Activated T-cell treated with anti-CD3 and anti-CD28 coated beads, Interleukin-2, amount 50 U/mL, for 24 hours (primary cell): ENCODE data around the gene CADM2.
"Not testable (repeated sequence)": the region's sequence is repeated elsewhere in the genome, so short reads cannot be mapped to it uniquely, and the experiment has no call there.

Experiments
- DNase-seq: peaks from one replicate; pipeline ENCODE4 v3.0.0-alpha.2; 2020
- H3K27ac Mint-ChIP-seq: 2 replicates; pipeline ENCODE4 v1.8.0; 2020; ENCODE audit warnings: mild to moderate bottlenecking, mixed read lengths
- H3K27me3 Mint-ChIP-seq: 2 replicates; pipeline ENCODE4 v1.8.0; 2020; ENCODE audit warnings: mixed read lengths
- H3K36me3 Mint-ChIP-seq: 2 replicates; pipeline ENCODE4 v1.8.0; 2020; ENCODE audit warnings: low read depth, mixed read lengths
- H3K4me1 Mint-ChIP-seq: 2 replicates; pipeline ENCODE4 v1.8.0; 2020; ENCODE audit warnings: low read depth, mixed read lengths
- H3K4me3 Mint-ChIP-seq: 2 replicates; pipeline ENCODE4 v1.8.0; 2020; ENCODE audit warnings: mild to moderate bottlenecking, moderate library complexity, mixed read lengths
- H3K9me3 Mint-ChIP-seq: 2 replicates; pipeline ENCODE4 v1.8.0; 2020; ENCODE audit warnings: mixed read lengths

CADM2 gene

DNA sequence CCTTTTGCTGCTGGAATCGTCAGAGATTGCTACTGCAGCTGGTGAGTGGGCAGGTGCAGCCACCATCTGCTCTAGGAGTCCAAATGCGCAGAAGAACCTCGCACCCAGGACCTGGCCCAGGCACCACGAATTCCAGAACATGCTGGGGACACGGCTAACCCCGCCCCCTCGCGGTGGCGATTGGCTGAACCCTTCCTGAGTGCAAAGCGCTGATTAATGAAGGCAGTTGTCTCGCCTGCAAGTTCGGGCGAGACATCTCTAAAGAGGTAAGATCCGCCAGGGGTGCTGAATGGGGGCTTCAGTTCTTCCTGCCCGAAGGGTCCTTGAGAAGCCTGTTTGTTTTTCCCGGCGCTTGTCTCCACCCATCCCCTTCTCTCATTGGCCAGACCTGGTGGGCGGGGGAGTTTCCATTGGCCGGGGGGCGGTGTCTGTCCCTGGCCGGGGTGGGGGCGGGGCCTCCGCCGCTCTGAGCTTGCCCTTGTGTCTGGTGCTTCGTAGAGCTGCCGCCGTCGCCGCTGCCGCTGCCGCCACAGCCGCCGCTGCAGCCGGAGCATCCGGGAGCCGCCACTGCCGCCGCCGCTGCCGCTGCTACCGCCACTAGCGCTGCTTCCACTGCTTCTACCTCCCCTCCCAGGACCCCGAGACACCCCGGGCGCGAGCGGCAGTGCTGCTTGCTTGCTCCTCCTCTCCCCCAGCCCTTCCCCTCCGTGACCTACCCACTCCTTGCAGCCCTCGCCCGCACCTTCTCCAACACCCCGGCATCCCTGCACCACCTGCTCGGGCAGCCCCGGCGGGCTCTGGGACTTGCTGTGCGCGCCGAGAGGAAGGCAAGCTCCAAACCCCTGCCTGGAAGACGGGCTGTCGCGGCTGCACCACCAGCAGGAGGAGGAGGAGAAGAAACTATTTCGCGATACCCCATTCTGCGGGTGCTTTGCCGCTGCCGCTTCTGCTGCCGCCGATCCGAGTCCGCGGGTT, at the start of gene CADM2:
Gene CADM2, plus strand, starts transcription at position 495 of the 975 bp plus-strand sequence.
- Mint-ChIP-seq H3K27me3 (peaks cover 57% of the 10 kb centered on the region), H3K27ac (no peak within 1 kb of the TSS), H3K4me3 (peak within 1 kb of the TSS; percentile 71), H3K9me3 (peaks cover 6% of the 10 kb centered on the region), H3K36me3 (no peaks in the 10 kb centered on the region), H3K4me1 (peaks cover 19% of the 10 kb centered on the region)
- DNase-seq, result peak; percentile 74

- peaks cover 13% of the 10 kb centered on the region for H3K9me3 Mint-ChIP-seq
- H3K4me3 Mint-ChIP-seq, H3K27ac Mint-ChIP-seq, H3K4me1 Mint-ChIP-seq, H3K36me3 Mint-ChIP-seq, DNase-seq, H3K27me3 Mint-ChIP-seq: not testable (repeated sequence)
Measured at GRCh38 chr3:84918592-84918991, 40.2 kb upstream of the CADM2 start.

DNA sequence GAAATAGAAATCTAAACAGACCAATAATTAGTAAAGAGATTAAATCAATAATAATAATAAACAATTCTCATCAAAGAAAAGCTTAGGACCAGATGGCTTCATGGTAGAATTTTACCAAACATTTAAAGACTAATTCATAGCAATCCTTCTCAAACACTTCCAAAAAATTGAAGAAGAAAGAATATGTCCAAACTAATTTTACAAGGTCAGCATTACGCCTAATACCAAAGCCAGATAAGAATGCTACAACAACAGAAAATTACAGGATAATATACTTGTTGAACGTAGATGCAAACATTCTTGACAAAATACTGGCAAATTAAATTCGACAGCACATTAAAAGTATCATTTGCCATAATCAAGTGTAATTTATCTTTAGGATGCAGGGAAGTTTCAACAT, 36.1 kb upstream of the CADM2 start:
- H3K27me3 Mint-ChIP-seq, result no peaks in the 10 kb centered on the region
- no peak for DNase-seq
- H3K36me3 Mint-ChIP-seq, result no peaks in the 10 kb centered on the region
- H3K9me3 Mint-ChIP-seq, result peaks cover 4% of the 10 kb centered on the region
- no peaks in the 10 kb centered on the region for H3K4me1 Mint-ChIP-seq
- H3K4me3 Mint-ChIP-seq, result no peak overlapping the region
- H3K27ac Mint-ChIP-seq, result no peak overlapping the region

- Mint-ChIP-seq H3K9me3 (peaks cover 2% of the 10 kb centered on the region), H3K36me3 (no peaks in the 10 kb centered on the region), H3K4me3 (no peak overlapping the region), H3K27me3 (no peaks in the 10 kb centered on the region), H3K4me1 (no peaks in the 10 kb centered on the region), H3K27ac (no peak overlapping the region)
- DNase-seq, result no peak
Measured at GRCh38 chr3:84925571-84925970, 33.2 kb upstream of the CADM2 start.

DNA sequence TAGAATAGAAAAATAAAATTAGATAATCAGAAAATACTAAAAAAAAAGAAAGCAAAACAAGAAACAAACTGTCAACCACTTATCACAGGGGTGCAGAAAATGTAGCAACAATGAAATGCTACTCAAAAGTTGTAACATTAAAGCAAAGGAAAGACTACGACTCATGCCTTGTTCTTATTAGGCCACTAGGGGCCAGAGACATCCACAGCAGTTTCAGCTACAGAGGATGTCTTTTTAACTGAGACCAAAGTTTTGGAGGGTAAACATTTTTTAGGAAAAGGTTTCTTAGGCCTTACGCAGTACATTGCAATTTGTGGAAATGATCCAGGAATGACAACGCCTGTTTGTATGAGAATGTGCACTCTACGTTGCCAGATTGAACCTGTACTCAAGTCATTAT, 15.4 kb upstream of the CADM2 start:
- H3K4me1 Mint-ChIP-seq, result no peaks in the 10 kb centered on the region
- no peak overlapping the region for H3K4me3 Mint-ChIP-seq

GRCh38 chr3:84946240-84946639, 12.5 kb upstream of the CADM2 start:
- Mint-ChIP-seq H3K36me3 (no peaks in the 10 kb centered on the region), H3K27ac (no peak overlapping the region), H3K27me3 (no peaks in the 10 kb centered on the region), H3K9me3 (peaks cover 19% of the 10 kb centered on the region), H3K4me3 (no peak overlapping the region), H3K4me1 (no peaks in the 10 kb centered on the region)
- no peak for DNase-seq

More for the DNA sequence above, 15.4 kb upstream of the CADM2 start:
- no peaks in the 10 kb centered on the region for H3K27me3 Mint-ChIP-seq
- no peak for DNase-seq
- H3K27ac Mint-ChIP-seq, result no peak overlapping the region
- H3K9me3 Mint-ChIP-seq, result peaks cover 15% of the 10 kb centered on the region
- H3K36me3 Mint-ChIP-seq, result no peaks in the 10 kb centered on the region

DNA sequence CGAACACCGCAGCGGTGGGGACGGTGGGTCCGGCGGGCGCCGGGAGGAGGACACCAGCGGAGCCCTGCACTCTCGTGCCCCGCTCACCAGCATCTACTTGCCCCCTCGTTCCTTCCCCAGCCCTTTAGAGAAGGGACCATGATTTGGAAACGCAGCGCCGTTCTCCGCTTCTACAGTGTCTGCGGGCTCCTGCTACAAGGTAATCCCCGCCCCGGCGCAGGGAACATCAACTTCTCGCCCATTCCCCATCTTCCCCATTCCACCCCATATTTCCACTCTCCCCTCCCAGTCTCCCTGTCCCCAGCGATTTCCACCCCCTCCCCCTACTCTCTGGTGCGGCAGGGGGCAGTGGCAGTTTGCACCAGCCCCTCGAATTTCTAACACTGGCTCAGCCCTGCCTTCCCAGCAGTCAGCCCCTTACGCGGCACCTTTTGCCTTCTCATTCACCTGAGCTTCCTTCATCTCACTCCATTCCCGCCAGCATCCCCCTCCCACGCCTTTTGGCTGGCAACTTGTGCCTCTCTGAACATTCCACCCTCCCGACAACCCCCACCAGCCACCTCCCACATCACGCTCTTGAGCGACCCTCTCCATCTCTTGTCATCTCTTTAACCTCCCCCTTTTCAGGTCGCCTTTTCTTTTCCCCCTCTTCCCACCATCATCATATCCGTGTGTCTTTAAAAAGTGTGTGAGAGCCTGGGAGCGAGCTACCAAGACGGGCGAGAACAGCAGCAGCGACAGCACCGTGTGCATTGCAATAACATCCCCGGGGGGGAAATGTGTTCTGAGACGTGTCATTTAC, 882 bp downstream of the CADM2 start:
- no peak overlapping the region for H3K27ac Mint-ChIP-seq
- H3K27me3 Mint-ChIP-seq, result peaks cover 57% of the 10 kb centered on the region
- H3K4me1 Mint-ChIP-seq, result peaks cover 19% of the 10 kb centered on the region
- H3K9me3 Mint-ChIP-seq, result peaks cover 6% of the 10 kb centered on the region
- H3K36me3 Mint-ChIP-seq, result no peaks in the 10 kb centered on the region
- DNase-seq, result no peak
- peak overlapping the region; percentile 71 for H3K4me3 Mint-ChIP-seq

GRCh38 chr3:84960581-84960980, 1.8 kb downstream of the CADM2 start:
- H3K9me3 Mint-ChIP-seq, result peaks cover 6% of the 10 kb centered on the region
- H3K4me3 Mint-ChIP-seq, result no peak overlapping the region
- H3K36me3 Mint-ChIP-seq, result no peaks in the 10 kb centered on the region
- peaks cover 19% of the 10 kb centered on the region for H3K4me1 Mint-ChIP-seq
- peaks cover 57% of the 10 kb centered on the region for H3K27me3 Mint-ChIP-seq
- H3K27ac Mint-ChIP-seq, result no peak overlapping the region
- DNase-seq, result no peak

GRCh38 chr3:84961011-84961410, 2.2 kb downstream of the CADM2 start:
- no peaks in the 10 kb centered on the region for H3K36me3 Mint-ChIP-seq
- peaks cover 6% of the 10 kb centered on the region for H3K9me3 Mint-ChIP-seq
- no peak overlapping the region for H3K4me3 Mint-ChIP-seq
- peaks cover 19% of the 10 kb centered on the region for H3K4me1 Mint-ChIP-seq
- H3K27me3 Mint-ChIP-seq, result peaks cover 57% of the 10 kb centered on the region
- no peak for DNase-seq
- H3K27ac Mint-ChIP-seq, result no peak overlapping the region

DNA sequence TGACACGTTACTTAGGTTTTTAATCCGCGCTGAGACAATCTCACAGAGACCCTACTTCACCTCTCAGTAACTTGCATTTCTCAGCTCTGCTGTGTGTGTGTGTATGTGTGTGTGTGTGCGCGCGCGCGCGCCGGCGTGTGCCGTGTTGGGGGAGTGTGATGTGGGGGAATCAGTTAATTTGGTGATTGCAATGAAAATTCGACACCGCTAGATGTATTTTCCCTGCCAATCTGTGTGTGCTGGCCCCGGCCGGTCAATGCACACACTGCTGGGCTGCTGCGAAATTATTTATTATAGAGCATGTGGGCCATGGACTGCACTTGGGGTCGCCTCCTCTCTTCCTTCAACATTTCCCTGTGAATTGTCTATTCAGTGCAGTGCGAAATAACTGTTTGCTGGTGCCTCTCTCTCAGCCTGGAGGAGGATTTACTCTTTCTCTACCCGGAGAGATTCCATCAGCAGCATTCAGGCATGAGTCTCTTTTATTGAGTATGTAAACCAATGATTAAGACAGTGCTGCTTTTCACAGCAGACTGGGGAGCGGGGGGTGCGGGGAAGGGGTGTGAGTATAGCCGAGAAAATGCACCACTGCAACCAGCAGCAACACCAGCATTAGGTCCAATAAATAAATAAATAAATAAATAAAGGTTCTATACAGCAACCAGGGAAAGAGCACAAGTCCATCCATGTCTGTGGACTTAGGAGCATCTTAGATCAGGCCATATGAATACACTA, 2.9 kb downstream of the CADM2 start:
- H3K27me3 Mint-ChIP-seq, result peaks cover 56% of the 10 kb centered on the region
- no peaks in the 10 kb centered on the region for H3K36me3 Mint-ChIP-seq
- peaks cover 19% of the 10 kb centered on the region for H3K4me1 Mint-ChIP-seq
- DNase-seq, result no peak
- H3K27ac Mint-ChIP-seq, result no peak overlapping the region
- H3K9me3 Mint-ChIP-seq, result peaks cover 6% of the 10 kb centered on the region
- no peak overlapping the region for H3K4me3 Mint-ChIP-seq

DNA sequence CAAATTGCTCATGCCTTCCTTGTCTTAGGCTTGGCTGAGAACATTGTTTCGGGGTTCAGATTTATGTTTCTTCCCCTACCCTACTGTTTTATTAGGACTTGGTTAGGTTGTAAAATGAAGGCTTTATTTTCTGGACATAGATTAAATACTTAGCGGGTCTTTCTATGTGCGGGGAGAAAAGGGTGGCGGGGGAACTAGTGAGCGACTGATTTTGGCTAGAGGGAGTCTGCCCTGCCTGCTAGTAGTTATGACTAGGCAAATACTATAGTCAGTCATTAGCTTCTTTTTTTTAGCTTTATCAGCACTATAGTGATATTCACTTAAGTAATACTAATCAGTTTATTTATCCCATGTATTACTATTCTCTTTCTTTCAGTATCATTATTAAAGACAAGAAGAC, 3.6 kb downstream of the CADM2 start:
- no peak overlapping the region for H3K4me3 Mint-ChIP-seq
- H3K36me3 Mint-ChIP-seq, result no peaks in the 10 kb centered on the region
- no peak overlapping the region for H3K27ac Mint-ChIP-seq
- peaks cover 51% of the 10 kb centered on the region for H3K27me3 Mint-ChIP-seq
- peaks cover 19% of the 10 kb centered on the region for H3K4me1 Mint-ChIP-seq
- DNase-seq, result no peak
- peaks cover 6% of the 10 kb centered on the region for H3K9me3 Mint-ChIP-seq

GRCh38 chr3:84963137-84963536, 4.3 kb downstream of the CADM2 start:
- H3K27me3 Mint-ChIP-seq, result peaks cover 44% of the 10 kb centered on the region
- no peaks in the 10 kb centered on the region for H3K36me3 Mint-ChIP-seq
- H3K9me3 Mint-ChIP-seq, result peaks cover 3% of the 10 kb centered on the region
- no peak for DNase-seq
- no peak overlapping the region for H3K27ac Mint-ChIP-seq
- H3K4me1 Mint-ChIP-seq, result peaks cover 17% of the 10 kb centered on the region
- no peak overlapping the region for H3K4me3 Mint-ChIP-seq

DNA sequence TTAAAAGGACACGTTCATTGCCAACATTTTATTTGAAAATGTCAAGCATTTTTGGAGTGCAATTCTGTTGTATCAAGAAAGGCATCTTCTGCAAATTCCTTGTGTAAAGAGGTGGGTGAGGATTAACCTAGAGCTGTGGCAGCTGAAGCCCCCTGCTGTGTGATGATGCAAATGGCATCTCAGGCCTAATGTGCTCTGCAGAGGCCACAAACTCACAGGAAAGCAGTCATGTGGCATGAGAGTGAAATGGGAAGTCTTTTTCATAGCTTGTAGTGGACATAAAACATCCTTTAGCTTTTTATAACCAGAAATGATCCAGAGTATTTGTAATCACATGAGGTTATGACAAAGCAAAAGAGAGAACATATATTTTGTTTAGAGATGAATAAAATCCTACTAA, 6.4 kb downstream of the CADM2 start:
- DNase-seq, result no peak
- Mint-ChIP-seq H3K36me3 (no peaks in the 10 kb centered on the region), H3K4me3 (no peak overlapping the region), H3K27me3 (peaks cover 28% of the 10 kb centered on the region), H3K27ac (no peak overlapping the region), H3K9me3 (peaks cover 3% of the 10 kb centered on the region), H3K4me1 (peaks cover 5% of the 10 kb centered on the region)

DNA sequence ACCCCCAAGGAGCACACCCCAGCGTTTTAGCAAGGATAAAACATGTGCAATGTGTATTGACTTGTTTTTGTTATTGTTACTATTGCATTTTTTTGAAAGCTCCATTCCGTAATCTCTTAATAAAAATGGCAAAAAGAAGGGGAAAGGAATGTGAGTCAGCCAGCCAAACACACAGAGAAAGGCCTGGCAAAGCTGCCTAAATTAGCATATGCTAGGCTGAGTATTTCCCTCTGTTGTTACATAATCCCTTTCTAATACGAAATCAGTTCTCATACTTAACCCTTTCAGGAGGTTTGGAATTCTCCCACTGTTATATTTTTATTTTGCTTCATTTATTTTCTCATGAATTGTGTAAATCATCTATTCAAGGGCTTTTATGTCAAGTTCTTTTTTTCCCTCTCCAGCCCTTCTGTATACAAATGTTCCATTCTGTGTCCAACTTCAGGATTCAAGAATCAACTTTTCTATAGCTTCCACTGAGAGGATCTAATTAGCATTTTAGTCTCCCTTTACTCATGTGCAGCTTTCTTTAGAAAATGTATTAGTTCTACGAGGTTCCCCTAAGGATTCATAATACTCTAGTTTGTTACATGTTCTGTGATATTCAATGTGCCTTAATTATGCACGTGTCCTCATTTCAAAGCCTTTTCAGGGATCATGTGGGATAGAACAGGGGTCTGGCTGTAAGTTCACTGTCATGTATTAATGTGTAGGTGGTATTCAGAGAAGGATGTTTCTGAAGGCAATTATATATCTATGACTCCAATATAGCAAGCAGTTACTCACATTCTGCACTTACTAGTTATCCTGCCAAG, 9.2 kb downstream of the CADM2 start:
- no peaks in the 10 kb centered on the region for H3K4me1 Mint-ChIP-seq

More for the DNA sequence above, 9.2 kb downstream of the CADM2 start:
- Mint-ChIP-seq H3K27ac (no peak overlapping the region), H3K36me3 (no peaks in the 10 kb centered on the region), H3K4me3 (no peak overlapping the region), H3K9me3 (peaks cover 4% of the 10 kb centered on the region), H3K27me3 (peaks cover 3% of the 10 kb centered on the region)
- no peak for DNase-seq
